Right lobe of liver (tissue), 4 donors: Measurements from ENCODE around the gene UBN2.

Experiments used
- POLR2A ChIP-seq: fragments of 450-650 bp; IDR thresholded peaks from one replicate; pipeline ENCODE4 v1.6.1; 2017; ENCODE audit warnings: antibody characterized with exemption, mild to moderate bottlenecking
- TF ChIP-seq, protein P1 (sequence below), 4 donors: fragments of 200-600 bp in 3 of 4; fragments of 450-650 bp in 1 of 4; IDR thresholded peaks; one replicate each; pipeline versions ENCODE4 v1.5.1 to v1.8.0; 2016 to 2022; ENCODE audit warnings: antibody characterized with exemption in 4 of 4, mild to moderate bottlenecking in 2 of 4
- donor health status: DM: no; HTN: no; CAD: no.
- donor health status: DM: no; HTN: no; CAD: no.
- donor health status: DM: no; HTN: yes; CAD: no.

DNA sequence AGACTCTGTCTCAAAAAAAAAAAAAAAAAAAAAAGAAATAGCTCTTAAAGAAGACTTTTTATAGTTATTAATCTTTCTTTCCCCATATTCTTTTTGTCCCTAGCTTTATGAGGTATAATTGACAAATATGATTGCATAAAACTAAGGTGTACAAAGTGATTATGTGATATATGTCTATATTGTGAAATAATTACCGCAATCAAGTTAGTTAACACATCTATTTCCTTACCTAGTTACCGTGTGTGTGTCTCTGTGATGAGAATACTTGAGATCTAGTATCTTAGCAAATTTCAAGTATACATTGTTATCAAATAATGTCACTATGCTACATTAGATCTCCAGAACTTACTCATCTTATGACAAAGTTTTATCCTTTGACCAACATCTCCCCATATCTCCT, 30.7 kb upstream of the UBN2 start:
- TF ChIP-seq, protein P1, sequence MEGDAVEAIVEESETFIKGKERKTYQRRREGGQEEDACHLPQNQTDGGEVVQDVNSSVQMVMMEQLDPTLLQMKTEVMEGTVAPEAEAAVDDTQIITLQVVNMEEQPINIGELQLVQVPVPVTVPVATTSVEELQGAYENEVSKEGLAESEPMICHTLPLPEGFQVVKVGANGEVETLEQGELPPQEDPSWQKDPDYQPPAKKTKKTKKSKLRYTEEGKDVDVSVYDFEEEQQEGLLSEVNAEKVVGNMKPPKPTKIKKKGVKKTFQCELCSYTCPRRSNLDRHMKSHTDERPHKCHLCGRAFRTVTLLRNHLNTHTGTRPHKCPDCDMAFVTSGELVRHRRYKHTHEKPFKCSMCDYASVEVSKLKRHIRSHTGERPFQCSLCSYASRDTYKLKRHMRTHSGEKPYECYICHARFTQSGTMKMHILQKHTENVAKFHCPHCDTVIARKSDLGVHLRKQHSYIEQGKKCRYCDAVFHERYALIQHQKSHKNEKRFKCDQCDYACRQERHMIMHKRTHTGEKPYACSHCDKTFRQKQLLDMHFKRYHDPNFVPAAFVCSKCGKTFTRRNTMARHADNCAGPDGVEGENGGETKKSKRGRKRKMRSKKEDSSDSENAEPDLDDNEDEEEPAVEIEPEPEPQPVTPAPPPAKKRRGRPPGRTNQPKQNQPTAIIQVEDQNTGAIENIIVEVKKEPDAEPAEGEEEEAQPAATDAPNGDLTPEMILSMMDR (IDR thresholded peaks at IDR 0.05): no peak
- TF ChIP-seq POLR2A: no peak
